Measurements from ENCODE around the gene PTPRJ.
A peak's percentile ranks its signal among the peaks of the same experiment; 100 is the strongest.
"Not testable (repeated sequence)": the region's sequence is repeated elsewhere in the genome, so short reads cannot be mapped to it uniquely, and the experiment has no call there.

The PTPRJ gene

GRCh38 chr11:48017831-48018527, 37.6 kb downstream of the PTPRJ start:
- Histone ChIP-seq H3K27ac (ENCODE audit: low read depth, low read length) (no peak overlapping the region), H3K9ac (ENCODE audit: low read length) (no peak overlapping the region), H3K4me1 (ENCODE audit: control insufficient read depth, insufficient read depth, low read length) (peaks cover 3% of the 10 kb centered on the region), H3K27me3 (ENCODE audit: control insufficient read depth, insufficient read depth, low read length) (no peaks in the 10 kb centered on the region), H3K4me3 (ENCODE audit: low read length) (no peak overlapping the region), H3K36me3 (ENCODE audit: control insufficient read depth, insufficient read depth, low read length) (no peaks in the 10 kb centered on the region)

GRCh38 chr11:48018528-48019216, 38.3 kb downstream of the PTPRJ start:
- Histone ChIP-seq H3K9ac (ENCODE audit: low read length) (no peak overlapping the region), H3K27ac (ENCODE audit: low read depth, low read length) (no peak overlapping the region), H3K4me1 (ENCODE audit: control insufficient read depth, insufficient read depth, low read length) (peaks cover 3% of the 10 kb centered on the region), H3K4me3 (ENCODE audit: low read length) (no peak overlapping the region), H3K27me3 (ENCODE audit: control insufficient read depth, insufficient read depth, low read length) (no peaks in the 10 kb centered on the region), H3K36me3 (ENCODE audit: control insufficient read depth, insufficient read depth, low read length) (no peaks in the 10 kb centered on the region)

- peaks cover 3% of the 10 kb centered on the region for H3K4me1 ChIP-seq (ENCODE audit: control insufficient read depth, insufficient read depth, low read length)
- no peak overlapping the region for H3K4me3 ChIP-seq (ENCODE audit: low read length)
- H3K9ac ChIP-seq (ENCODE audit: low read length), result no peak overlapping the region
- H3K27me3 ChIP-seq (ENCODE audit: control insufficient read depth, insufficient read depth, low read length), result no peaks in the 10 kb centered on the region
- H3K27ac ChIP-seq (ENCODE audit: low read depth, low read length), result no peak overlapping the region
- H3K36me3 ChIP-seq (ENCODE audit: control insufficient read depth, insufficient read depth, low read length), result no peaks in the 10 kb centered on the region
Observed at GRCh38 chr11:48019217-48019584, 38.8 kb downstream of the PTPRJ start.

DNA sequence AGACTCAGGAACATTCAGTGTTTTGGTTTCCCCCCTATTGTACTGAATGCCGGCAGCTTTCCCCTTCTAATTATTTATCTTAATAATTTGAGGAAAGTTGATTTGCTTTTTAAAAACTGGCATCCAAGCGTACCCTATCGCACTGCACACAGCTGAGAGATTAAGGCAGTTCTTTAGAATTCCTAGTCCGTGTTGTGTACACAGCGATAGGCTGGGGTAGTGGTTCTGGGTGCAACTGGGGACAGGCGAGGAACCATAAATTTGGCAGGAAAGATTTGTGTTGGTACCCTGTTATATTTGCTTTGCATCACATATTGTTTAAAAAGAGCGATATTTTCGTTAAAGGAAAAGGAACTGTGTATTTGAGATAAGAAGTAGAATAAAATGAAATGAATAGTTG, 39.2 kb downstream of the PTPRJ start:
- no peaks in the 10 kb centered on the region for H3K27me3 ChIP-seq (ENCODE audit: control insufficient read depth, insufficient read depth, low read length)
- peaks cover 3% of the 10 kb centered on the region for H3K4me1 ChIP-seq (ENCODE audit: control insufficient read depth, insufficient read depth, low read length)
- H3K36me3 ChIP-seq (ENCODE audit: control insufficient read depth, insufficient read depth, low read length), result no peaks in the 10 kb centered on the region
- H3K27ac ChIP-seq (ENCODE audit: low read depth, low read length), result no peak overlapping the region
- H3K4me3 ChIP-seq (ENCODE audit: low read length), result no peak overlapping the region
- no peak overlapping the region for H3K9ac ChIP-seq (ENCODE audit: low read length)

DNA sequence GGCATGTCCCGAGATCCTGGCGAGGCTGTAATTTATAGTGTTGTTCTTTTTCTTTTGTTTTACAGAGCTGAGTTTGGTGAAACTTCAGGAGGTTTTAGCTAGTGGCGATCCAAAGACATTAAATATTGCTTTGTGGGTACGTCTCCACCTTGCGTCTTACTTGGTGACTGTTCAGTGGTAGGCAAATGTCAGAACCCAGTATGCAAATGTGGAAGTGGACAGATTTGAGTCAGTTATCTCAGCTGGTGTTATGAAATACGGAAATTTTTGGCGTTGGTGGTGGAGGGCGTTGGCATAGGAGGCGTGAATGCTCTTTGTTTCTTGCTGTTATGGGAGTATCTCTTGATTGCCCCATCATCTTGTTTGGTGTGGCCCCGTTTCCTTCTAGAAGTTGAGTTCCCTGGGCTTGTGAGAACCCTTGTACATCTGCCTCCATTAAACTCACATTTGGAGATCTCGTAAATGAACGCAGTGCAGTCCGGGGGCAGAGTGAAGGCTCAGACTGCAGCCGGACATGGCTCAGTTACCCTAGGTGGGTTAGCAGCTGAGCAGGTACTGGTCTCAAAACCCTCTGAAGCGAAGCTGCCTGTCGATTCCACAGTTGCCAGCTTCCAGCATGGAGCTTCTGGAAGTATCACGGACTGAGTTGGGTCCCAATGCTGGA, 39.9 kb downstream of the PTPRJ start:
- no peak overlapping the region for H3K27ac ChIP-seq (ENCODE audit: low read depth, low read length)
- H3K9ac ChIP-seq (ENCODE audit: low read length), result no peak overlapping the region
- H3K4me3 ChIP-seq (ENCODE audit: low read length), result peak overlapping the region; percentile 15
- no peaks in the 10 kb centered on the region for H3K36me3 ChIP-seq (ENCODE audit: control insufficient read depth, insufficient read depth, low read length)
- peaks cover 3% of the 10 kb centered on the region for H3K4me1 ChIP-seq (ENCODE audit: control insufficient read depth, insufficient read depth, low read length)
- no peaks in the 10 kb centered on the region for H3K27me3 ChIP-seq (ENCODE audit: control insufficient read depth, insufficient read depth, low read length)

- not testable (repeated sequence) for H3K27ac ChIP-seq (ENCODE audit: low read depth, low read length); H3K9ac ChIP-seq (ENCODE audit: low read length); H3K27me3 ChIP-seq (ENCODE audit: control insufficient read depth, insufficient read depth, low read length); H3K36me3 ChIP-seq (ENCODE audit: control insufficient read depth, insufficient read depth, low read length); H3K4me3 ChIP-seq (ENCODE audit: low read length); H3K4me1 ChIP-seq (ENCODE audit: control insufficient read depth, insufficient read depth, low read length)
Observed at GRCh38 chr11:48021201-48021820, 41.0 kb downstream of the PTPRJ start.

GRCh38 chr11:48022445-48022844, 42.1 kb downstream of the PTPRJ start:
- no peak overlapping the region for H3K4me3 ChIP-seq (ENCODE audit: low read length)
- no peak overlapping the region for H3K9ac ChIP-seq (ENCODE audit: low read length)
- no peaks in the 10 kb centered on the region for H3K36me3 ChIP-seq (ENCODE audit: control insufficient read depth, insufficient read depth, low read length)
- no peak overlapping the region for H3K27ac ChIP-seq (ENCODE audit: low read depth, low read length)
- no peaks in the 10 kb centered on the region for H3K27me3 ChIP-seq (ENCODE audit: control insufficient read depth, insufficient read depth, low read length)
- peaks cover 3% of the 10 kb centered on the region for H3K4me1 ChIP-seq (ENCODE audit: control insufficient read depth, insufficient read depth, low read length)

DNA sequence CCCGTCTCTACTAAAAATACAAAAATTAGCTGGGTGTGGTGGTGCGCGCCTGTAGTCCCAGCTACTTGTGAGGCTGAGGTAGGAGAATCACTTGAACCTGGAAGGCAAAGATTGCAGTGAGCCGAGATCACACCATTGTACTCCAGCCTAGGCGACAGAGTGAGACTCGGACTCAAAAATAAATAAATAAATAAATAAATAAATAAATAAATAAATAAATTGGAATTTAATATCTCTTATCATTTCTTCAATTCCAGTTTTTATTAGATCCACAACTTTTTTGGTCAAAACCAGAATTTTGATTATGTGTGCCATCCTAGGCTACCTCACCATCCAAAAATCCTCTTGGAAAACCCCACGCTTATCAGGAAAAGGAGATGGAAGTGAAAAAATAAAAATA, 43.2 kb downstream of the PTPRJ start:
- H3K27ac ChIP-seq (ENCODE audit: low read depth, low read length); H3K4me1 ChIP-seq (ENCODE audit: control insufficient read depth, insufficient read depth, low read length): not testable (repeated sequence)

DNA sequence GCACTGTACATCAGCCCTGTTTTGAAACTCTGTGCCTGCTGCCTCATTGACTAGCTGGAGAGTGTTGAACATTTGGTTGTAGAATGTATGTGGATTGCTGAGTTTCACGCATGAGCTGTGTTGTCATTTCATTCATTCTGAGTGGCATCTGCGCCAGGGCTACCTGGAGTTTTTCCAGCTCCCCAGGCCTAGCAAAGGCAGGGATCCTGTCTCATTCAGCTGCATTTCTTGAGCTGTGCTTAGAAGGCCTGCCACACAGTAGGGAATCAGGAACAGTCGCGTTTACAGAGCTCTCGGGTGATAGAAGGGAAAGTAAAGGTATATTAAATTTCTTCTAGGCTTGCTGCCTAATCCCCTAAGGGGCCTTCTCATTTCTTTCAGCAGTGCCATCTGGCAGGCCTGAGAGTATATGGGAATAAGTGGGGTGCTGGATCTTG, 44.3 kb downstream of the PTPRJ start:
- Histone ChIP-seq H3K9ac (ENCODE audit: low read length) (no peak overlapping the region), H3K36me3 (ENCODE audit: control insufficient read depth, insufficient read depth, low read length) (no peaks in the 10 kb centered on the region), H3K4me3 (ENCODE audit: low read length) (no peak overlapping the region), H3K27ac (ENCODE audit: low read depth, low read length) (no peak overlapping the region), H3K4me1 (ENCODE audit: control insufficient read depth, insufficient read depth, low read length) (no peaks in the 10 kb centered on the region), H3K27me3 (ENCODE audit: control insufficient read depth, insufficient read depth, low read length) (no peaks in the 10 kb centered on the region)

More for the DNA sequence above, 43.2 kb downstream of the PTPRJ start:
- H3K4me3 ChIP-seq (ENCODE audit: low read length); H3K27me3 ChIP-seq (ENCODE audit: control insufficient read depth, insufficient read depth, low read length); H3K36me3 ChIP-seq (ENCODE audit: control insufficient read depth, insufficient read depth, low read length); H3K9ac ChIP-seq (ENCODE audit: low read length): not testable (repeated sequence)

GRCh38 chr11:48025293-48025983, 45.1 kb downstream of the PTPRJ start:
- Histone ChIP-seq H3K36me3 (ENCODE audit: control insufficient read depth, insufficient read depth, low read length) (no peaks in the 10 kb centered on the region), H3K9ac (ENCODE audit: low read length) (no peak overlapping the region), H3K4me1 (ENCODE audit: control insufficient read depth, insufficient read depth, low read length) (no peaks in the 10 kb centered on the region), H3K4me3 (ENCODE audit: low read length) (no peak overlapping the region), H3K27me3 (ENCODE audit: control insufficient read depth, insufficient read depth, low read length) (no peaks in the 10 kb centered on the region), H3K27ac (ENCODE audit: low read depth, low read length) (no peak overlapping the region)

- Histone ChIP-seq H3K4me3 (ENCODE audit: low read length) (no peak overlapping the region), H3K27ac (ENCODE audit: low read depth, low read length) (no peak overlapping the region), H3K9ac (ENCODE audit: low read length) (no peak overlapping the region), H3K4me1 (ENCODE audit: control insufficient read depth, insufficient read depth, low read length) (no peaks in the 10 kb centered on the region), H3K27me3 (ENCODE audit: control insufficient read depth, insufficient read depth, low read length) (no peaks in the 10 kb centered on the region), H3K36me3 (ENCODE audit: control insufficient read depth, insufficient read depth, low read length) (no peaks in the 10 kb centered on the region)
Observed at GRCh38 chr11:48025984-48026340, 45.6 kb downstream of the PTPRJ start.
